ENCODE data around the gene TIMM17B.

Gene TIMM17B

GRCh38 chrX:48918643-48919340 is 21.2 kb upstream of the TIMM17B start, which contains the start of gene PIM2:
PIM2 (minus strand) TSS chrX:48919024; CDS start chrX:48918834, 190 bp downstream.
- peak; percentile 96 for DNase-seq

GRCh38 chrX:48918301-48918642 is 20.7 kb upstream of the TIMM17B start:
- DNase-seq = no peak

- peak; percentile 93 for DNase-seq
These were observed 19.8 kb upstream of the TIMM17B start for GRCh38 chrX:48917139-48918001.

- no peak for DNase-seq
These were observed 17.3 kb upstream of the TIMM17B start for GRCh38 chrX:48914593-48915493.

- DNase-seq = no peak
These were observed 16.2 kb upstream of the TIMM17B start for GRCh38 chrX:48913605-48914366.

- peak; percentile 75 for DNase-seq
These were observed 14.0 kb upstream of the TIMM17B start, which contains the start of gene SLC35A2 for GRCh38 chrX:48911412-48912182. SLC35A2 (minus strand) TSS chrX:48911646; CDS start chrX:48911636, 10 bp downstream.

- DNase-seq = no peak
These were observed 13.4 kb upstream of the TIMM17B start for GRCh38 chrX:48910926-48911411.

- no peak for DNase-seq
These were observed 12.2 kb upstream of the TIMM17B start for GRCh38 chrX:48909703-48910294.

GRCh38 chrX:48908600-48908999 is 11.0 kb upstream of the TIMM17B start:
- no peak for DNase-seq

- DNase-seq = no peak
These were observed 7.7 kb upstream of the TIMM17B start for GRCh38 chrX:48905090-48905790.

GRCh38 chrX:48904626-48905025 is 7.1 kb upstream of the TIMM17B start:
- DNase-seq = no peak

GRCh38 chrX:48904180-48904579 is 6.6 kb upstream of the TIMM17B start:
- no peak for DNase-seq

- DNase-seq = no peak
These were observed 5.7 kb upstream of the TIMM17B start for GRCh38 chrX:48903290-48903689.

GRCh38 chrX:48902776-48903175 is 5.2 kb upstream of the TIMM17B start:
- no peak for DNase-seq

GRCh38 chrX:48902135-48902534 is 4.6 kb upstream of the TIMM17B start:
- no peak for DNase-seq

GRCh38 chrX:48901069-48901468 is 3.5 kb upstream of the TIMM17B start:
- DNase-seq = no peak

- DNase-seq = no peak
These were observed 1.5 kb upstream of the TIMM17B start for GRCh38 chrX:48899078-48899410.

- peak; percentile 83 for DNase-seq
These were observed 377 bp downstream of the TIMM17B start for GRCh38 chrX:48897157-48897624.

GRCh38 chrX:48896611-48897011 is 957 bp downstream of the TIMM17B start:
- no peak for DNase-seq

- no peak for DNase-seq
These were observed 2.7 kb downstream of the TIMM17B start for GRCh38 chrX:48894891-48895290.

All from NCI-H1092 (cell line).